LNCAP (cell line): ENCODE data around the gene SGPL1.

ENCODE experiments used
- CTCF ChIP-seq: fragments of 450-650 bp; IDR thresholded peaks from 2 replicates; pipeline ENCODE4 v1.5.1; 2017; ENCODE audit warnings: mild to moderate bottlenecking

Gene SGPL1

GRCh38 chr10:70827086-70827757 is 11.5 kb downstream of the SGPL1 start:
- TF ChIP-seq CTCF = no peak

GRCh38 chr10:70828923-70829322 is 13.2 kb downstream of the SGPL1 start:
- no peak for TF ChIP-seq CTCF

GRCh38 chr10:70829543-70829942 is 13.8 kb downstream of the SGPL1 start:
- no peak for TF ChIP-seq CTCF

- no peak for TF ChIP-seq CTCF
Observed at GRCh38 chr10:70830164-70830563, 14.4 kb downstream of the SGPL1 start.

GRCh38 chr10:70832221-70832620 is 16.5 kb downstream of the SGPL1 start:
- no peak for TF ChIP-seq CTCF

- TF ChIP-seq CTCF = no peak
Observed at GRCh38 chr10:70832852-70833528, 17.2 kb downstream of the SGPL1 start.

- no peak for TF ChIP-seq CTCF
Observed at GRCh38 chr10:70833601-70834000, 17.9 kb downstream of the SGPL1 start.

GRCh38 chr10:70834021-70834420 is 18.3 kb downstream of the SGPL1 start:
- no peak for TF ChIP-seq CTCF
